OCI-LY1 (cell line): ENCODE results near the gene CERK.

Experiments
- H2AFZ ChIP-seq: fragments of 200-600 bp; sonication (generic), shearing (Covaris generic); 2 replicates; pipeline ENCODE4 v1.6.0; 2014; ENCODE audit warnings: antibody characterized with exemption, mild to moderate bottlenecking, low read length
- H3F3A ChIP-seq: fragments of 200-600 bp; sonication (generic), shearing (Covaris generic); 2 replicates; pipeline ENCODE4 v1.6.0; 2014; ENCODE audit warnings: mild to moderate bottlenecking, antibody characterized with exemption, low read length, moderate library complexity; ENCODE audit not compliant: insufficient read depth
- H3K27ac ChIP-seq: fragments of 200-600 bp; sonication (generic); 2 replicates; pipeline ENCODE4 v1.5.1; 2014; ENCODE audit warnings: low read length, mixed run types, mild to moderate bottlenecking, low read depth; ENCODE audit not compliant: poor library complexity, severe bottlenecking
- H3K27me3 ChIP-seq: fragments of 200-600 bp; sonication (generic); 2 replicates; pipeline ENCODE4 v1.6.0; 2014; ENCODE audit warnings: antibody characterized with exemption, mild to moderate bottlenecking, low read length, moderate library complexity; ENCODE audit not compliant: insufficient read depth
- H3K36me3 ChIP-seq: fragments of 200-600 bp; sonication (generic); 2 replicates; pipeline ENCODE4 v1.6.1; 2014; ENCODE audit warnings: mild to moderate bottlenecking, antibody characterized with exemption, low read length, moderate library complexity, mixed read lengths; ENCODE audit not compliant: insufficient read depth
- H3K4me1 ChIP-seq: fragments of 200-600 bp; sonication (generic); 2 replicates; pipeline ENCODE4 v1.5.1; 2014; ENCODE audit warnings: mild to moderate bottlenecking, low read length, moderate library complexity; ENCODE audit not compliant: insufficient read depth, severe bottlenecking
- H3K4me2 ChIP-seq: fragments of 200-600 bp; sonication (generic), shearing (Covaris generic); 2 replicates; pipeline ENCODE4 v1.6.1; 2014; ENCODE audit warnings: low read length
- H3K4me3 ChIP-seq: fragments of 200-600 bp; sonication (generic); 2 replicates; pipeline ENCODE4 v1.5.1; 2014; ENCODE audit warnings: low read length, low read depth, mild to moderate bottlenecking, mixed read lengths; ENCODE audit not compliant: poor library complexity, severe bottlenecking
- H3K79me2 ChIP-seq: fragments of 200-600 bp; shearing (Covaris generic); 2 replicates; pipeline ENCODE4 v1.6.1; 2016; ENCODE audit warnings: mixed run types, low read length, mixed read lengths; ENCODE audit not compliant: insufficient read depth
- H3K9ac ChIP-seq: fragments of 200-600 bp; sonication (generic), shearing (Covaris generic); 2 replicates; pipeline ENCODE4 v1.6.1; 2014; ENCODE audit warnings: mild to moderate bottlenecking, low read length, mixed read lengths
- H3K9me2 ChIP-seq: fragments of 200-600 bp; sonication (generic), shearing (Covaris generic); 2 replicates; pipeline ENCODE4 v1.6.1; 2014; ENCODE audit warnings: low read depth, mild to moderate bottlenecking, low read length, mixed read lengths
- H3K9me3 ChIP-seq: fragments of 200-600 bp; shearing (Covaris generic); 2 replicates; pipeline ENCODE4 v1.6.1; 2014; ENCODE audit warnings: low read length, mixed read lengths
- H4K20me1 ChIP-seq: fragments of 200-600 bp; sonication (generic), shearing (Covaris generic); 2 replicates; pipeline ENCODE4 v1.6.0; 2016; ENCODE audit warnings: mild to moderate bottlenecking, low read length; ENCODE audit not compliant: insufficient read depth
- EZH2 ChIP-seq: fragments of 200-600 bp; sonication (generic), shearing (Covaris generic); IDR thresholded peaks from 2 replicates; pipeline ENCODE4 v1.8.0; 2017; ENCODE audit warnings: borderline replicate concordance, mixed run types, mild to moderate bottlenecking, antibody characterized with exemption, low read length, moderate library complexity, mixed read lengths
- TF ChIP-seq, protein P1 (sequence below): fragments of 200-600 bp; sonication (generic), shearing (Covaris generic); IDR thresholded peaks from 2 replicates; pipeline ENCODE4 v1.5.1; 2017; ENCODE audit warnings: mild to moderate bottlenecking, antibody characterized with exemption, low read length, moderate library complexity, mixed read lengths

CERK gene

DNA sequence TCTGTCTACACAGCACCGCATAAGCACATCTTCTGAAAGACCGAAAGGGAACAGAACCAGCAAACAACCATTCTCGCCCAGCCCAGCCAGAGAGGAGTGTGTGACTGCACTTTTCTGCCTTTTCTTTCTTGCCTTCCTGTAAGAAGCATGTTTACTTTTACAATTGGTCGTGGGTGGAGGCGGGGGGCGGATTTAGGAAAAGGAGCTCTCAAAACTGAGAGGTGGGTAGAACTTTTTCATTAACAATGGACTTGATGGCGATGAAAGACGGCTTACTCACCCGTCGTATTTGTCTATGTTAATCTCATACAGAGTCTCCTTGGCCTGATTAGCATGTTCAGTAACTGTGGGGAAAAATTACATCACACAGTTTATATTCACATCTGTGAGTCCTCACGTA is 27.2 kb downstream of the CERK start:
- no peak overlapping the region for H2AFZ ChIP-seq
- no peaks in the 10 kb centered on the region for H4K20me1 ChIP-seq
- H3K4me1 ChIP-seq: no peaks in the 10 kb centered on the region
- H3F3A ChIP-seq: 0 out of 2 replicates have a peak, but pooled peaks cover 3% of the 10 kb centered on the region
- H3K9ac ChIP-seq: no peak overlapping the region
- H3K27ac ChIP-seq: no peak overlapping the region
- no peak overlapping the region for H3K4me3 ChIP-seq
- H3K27me3 ChIP-seq: no peaks in the 10 kb centered on the region
- peaks cover 93% of the 10 kb centered on the region for H3K36me3 ChIP-seq
- TF ChIP-seq, protein P1, sequence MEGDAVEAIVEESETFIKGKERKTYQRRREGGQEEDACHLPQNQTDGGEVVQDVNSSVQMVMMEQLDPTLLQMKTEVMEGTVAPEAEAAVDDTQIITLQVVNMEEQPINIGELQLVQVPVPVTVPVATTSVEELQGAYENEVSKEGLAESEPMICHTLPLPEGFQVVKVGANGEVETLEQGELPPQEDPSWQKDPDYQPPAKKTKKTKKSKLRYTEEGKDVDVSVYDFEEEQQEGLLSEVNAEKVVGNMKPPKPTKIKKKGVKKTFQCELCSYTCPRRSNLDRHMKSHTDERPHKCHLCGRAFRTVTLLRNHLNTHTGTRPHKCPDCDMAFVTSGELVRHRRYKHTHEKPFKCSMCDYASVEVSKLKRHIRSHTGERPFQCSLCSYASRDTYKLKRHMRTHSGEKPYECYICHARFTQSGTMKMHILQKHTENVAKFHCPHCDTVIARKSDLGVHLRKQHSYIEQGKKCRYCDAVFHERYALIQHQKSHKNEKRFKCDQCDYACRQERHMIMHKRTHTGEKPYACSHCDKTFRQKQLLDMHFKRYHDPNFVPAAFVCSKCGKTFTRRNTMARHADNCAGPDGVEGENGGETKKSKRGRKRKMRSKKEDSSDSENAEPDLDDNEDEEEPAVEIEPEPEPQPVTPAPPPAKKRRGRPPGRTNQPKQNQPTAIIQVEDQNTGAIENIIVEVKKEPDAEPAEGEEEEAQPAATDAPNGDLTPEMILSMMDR: no peak
- no peak for TF ChIP-seq EZH2
- H3K4me2 ChIP-seq: no peak overlapping the region
- no peaks in the 10 kb centered on the region for H3K9me2 ChIP-seq
- no peaks in the 10 kb centered on the region for H3K79me2 ChIP-seq
- no peaks in the 10 kb centered on the region for H3K9me3 ChIP-seq

DNA sequence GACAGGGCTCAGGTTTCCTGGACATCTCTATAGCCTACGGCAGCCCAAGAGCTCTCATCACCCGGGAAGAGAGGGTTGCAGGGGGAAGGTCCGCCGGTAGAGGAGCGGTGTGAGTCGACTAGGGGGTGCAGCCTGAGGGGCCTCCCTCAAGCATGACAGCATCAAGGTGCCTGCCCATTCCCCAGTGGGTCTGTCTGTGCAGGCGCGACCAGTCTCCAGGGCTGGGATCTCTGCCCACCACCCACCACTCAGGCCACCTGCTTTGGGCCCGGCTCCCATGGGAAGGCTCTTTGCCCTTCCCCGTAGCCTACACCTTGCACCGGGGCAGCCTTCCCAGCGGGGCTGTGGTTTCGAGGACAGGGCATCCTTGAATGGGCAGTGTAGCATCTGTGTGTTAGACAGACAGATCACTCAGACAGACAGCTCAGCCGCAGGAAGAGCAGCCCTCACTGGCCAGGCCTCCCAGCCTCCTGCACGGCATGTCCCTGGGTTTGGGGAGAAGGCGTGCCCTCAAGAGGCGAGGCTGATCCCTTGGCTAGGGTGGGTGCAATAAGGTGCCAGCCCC is 29.2 kb downstream of the CERK start:
- Histone ChIP-seq H3K9me3 (no peaks in the 10 kb centered on the region), H4K20me1 (no peaks in the 10 kb centered on the region), H3K4me1 (peaks cover 10% of the 10 kb centered on the region), H3K9me2 (no peaks in the 10 kb centered on the region), H3K9ac (no peak overlapping the region), H3K27me3 (no peaks in the 10 kb centered on the region), H3F3A (0 out of 2 replicates have a peak, but pooled peaks cover 3% of the 10 kb centered on the region), H3K79me2 (no peaks in the 10 kb centered on the region), H2AFZ (no peak overlapping the region), H3K4me2 (no peak overlapping the region), H3K36me3 (peaks cover 88% of the 10 kb centered on the region), H3K27ac (no peak overlapping the region), H3K4me3 (no peak overlapping the region)
- TF ChIP-seq, protein P1: no peak
- TF ChIP-seq EZH2: no peak

DNA sequence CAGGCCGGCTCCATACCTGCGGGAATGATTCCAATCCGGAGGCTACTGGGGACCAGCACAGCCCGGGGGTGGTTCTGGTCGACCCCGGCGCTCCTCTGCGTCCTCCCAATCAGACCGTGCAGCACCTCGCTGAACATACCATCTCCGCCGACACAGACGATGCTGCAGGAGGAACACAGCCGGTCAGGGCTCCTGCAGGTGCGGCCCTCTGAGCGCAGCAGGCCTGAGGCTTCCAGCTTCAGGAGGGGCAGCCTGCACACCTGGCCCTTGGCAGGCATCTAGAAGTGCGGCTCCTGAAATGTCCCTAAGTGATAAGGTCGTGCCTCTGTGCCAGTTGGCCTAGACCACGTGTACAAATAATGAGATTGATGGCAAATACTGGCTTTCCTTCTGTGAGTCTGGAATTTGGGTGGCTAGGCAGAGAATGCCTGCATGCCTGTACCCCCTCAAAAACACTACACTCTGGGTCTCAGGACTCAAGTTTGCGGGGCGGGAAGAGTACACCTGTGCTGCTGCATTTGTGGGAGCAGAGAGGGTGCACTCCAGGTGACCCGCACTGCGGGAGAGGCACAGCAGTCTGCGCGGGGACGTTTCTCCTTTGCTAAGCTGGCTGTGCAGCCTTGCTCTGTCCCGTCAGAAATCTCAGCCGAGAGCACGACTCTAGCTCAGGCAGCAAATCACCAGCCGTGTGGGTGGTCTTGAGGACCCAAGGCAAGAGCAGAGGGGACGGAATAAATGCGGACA is 30.1 kb downstream of the CERK start:
- Histone ChIP-seq H3K4me1 (peaks cover 19% of the 10 kb centered on the region), H4K20me1 (no peaks in the 10 kb centered on the region), H3K9ac (no peak overlapping the region), H3F3A (0 out of 2 replicates have a peak, but pooled peaks cover 3% of the 10 kb centered on the region), H3K27me3 (no peaks in the 10 kb centered on the region), H3K27ac (no peak overlapping the region), H2AFZ (no peak overlapping the region), H3K36me3 (peaks cover 84% of the 10 kb centered on the region), H3K9me2 (no peaks in the 10 kb centered on the region), H3K4me3 (no peak overlapping the region), H3K79me2 (no peaks in the 10 kb centered on the region), H3K4me2 (no peak overlapping the region), H3K9me3 (no peaks in the 10 kb centered on the region)
- TF ChIP-seq EZH2: no peak
- TF ChIP-seq, protein P1: no peak
